GM19025 (cell line): ENCODE data around the gene ZBP1.
A peak's percentile ranks its signal among the peaks of the same experiment; 100 is the strongest.

Source experiments
- ATAC-seq: cut with Tn5 transposase; IDR thresholded peaks from one replicate; pipeline ENCODE4 v1.9.1; 2021; ENCODE audit warnings: mild to moderate bottlenecking, low read depth, moderate library complexity; ENCODE audit not compliant: unreplicated experiment

The ZBP1 gene, protein sequence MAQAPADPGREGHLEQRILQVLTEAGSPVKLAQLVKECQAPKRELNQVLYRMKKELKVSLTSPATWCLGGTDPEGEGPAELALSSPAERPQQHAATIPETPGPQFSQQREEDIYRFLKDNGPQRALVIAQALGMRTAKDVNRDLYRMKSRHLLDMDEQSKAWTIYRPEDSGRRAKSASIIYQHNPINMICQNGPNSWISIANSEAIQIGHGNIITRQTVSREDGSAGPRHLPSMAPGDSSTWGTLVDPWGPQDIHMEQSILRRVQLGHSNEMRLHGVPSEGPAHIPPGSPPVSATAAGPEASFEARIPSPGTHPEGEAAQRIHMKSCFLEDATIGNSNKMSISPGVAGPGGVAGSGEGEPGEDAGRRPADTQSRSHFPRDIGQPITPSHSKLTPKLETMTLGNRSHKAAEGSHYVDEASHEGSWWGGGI

DNA sequence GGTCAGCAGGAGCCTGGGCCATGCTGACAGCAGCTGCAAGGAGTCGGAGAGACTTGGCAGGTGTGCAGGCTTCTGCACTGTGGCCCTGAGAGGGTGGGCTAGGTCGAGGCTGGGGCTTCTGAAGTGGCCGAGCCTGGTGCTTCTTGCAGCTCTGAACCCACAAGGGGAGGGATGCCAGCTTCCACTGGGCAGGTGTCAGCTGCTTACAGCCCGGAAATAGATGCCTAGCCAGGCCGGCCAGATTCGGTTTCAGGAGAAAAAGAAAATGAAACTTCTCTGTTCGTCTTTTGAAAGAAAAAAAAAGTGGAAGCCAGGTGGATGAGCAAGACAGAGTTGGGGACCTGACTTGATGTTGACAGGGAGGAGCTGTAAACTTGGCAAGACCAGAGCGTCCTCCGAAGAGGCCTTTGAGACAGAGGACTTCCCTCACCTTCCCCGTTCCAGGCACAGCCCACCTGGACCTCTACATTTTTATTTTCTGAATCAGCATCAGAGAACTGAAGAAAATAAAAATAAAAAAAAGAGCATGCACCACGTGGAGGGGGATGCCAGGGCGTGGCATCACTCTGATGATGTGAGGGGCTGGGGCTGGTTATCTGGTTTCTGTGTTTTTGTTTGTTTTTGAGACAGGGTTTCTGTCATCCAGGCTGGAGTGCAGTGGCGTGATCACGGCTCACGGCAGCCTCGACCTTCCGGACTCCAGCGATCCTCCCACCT lies at the start of gene ZBP1:
Gene ZBP1, minus strand, starts transcription at position 153 of the 717 bp plus-strand sequence. Its CDS starts 131 bp downstream, at position 22.
- peak; percentile 59 for ATAC-seq

DNA sequence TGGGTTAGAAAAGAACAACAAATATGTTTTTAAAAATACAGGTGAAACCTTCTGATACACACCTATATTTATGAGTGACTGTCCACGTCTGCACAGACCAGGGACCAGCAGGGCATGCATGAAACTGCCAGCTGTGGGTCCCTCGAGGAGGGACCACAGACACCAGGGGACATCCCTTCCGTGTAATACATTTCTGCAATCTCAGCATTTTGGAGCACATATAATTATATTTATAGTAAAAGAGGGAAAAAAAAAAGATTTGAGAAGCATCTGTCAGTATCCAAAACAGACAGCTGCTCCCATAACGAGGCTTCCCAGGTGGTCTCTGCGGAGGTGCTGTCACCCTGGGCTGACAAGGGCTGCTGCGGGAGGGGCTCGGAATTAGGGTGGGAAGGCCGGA lies 49.4 kb upstream of the ZBP1 start:
- ATAC-seq = no peak

DNA sequence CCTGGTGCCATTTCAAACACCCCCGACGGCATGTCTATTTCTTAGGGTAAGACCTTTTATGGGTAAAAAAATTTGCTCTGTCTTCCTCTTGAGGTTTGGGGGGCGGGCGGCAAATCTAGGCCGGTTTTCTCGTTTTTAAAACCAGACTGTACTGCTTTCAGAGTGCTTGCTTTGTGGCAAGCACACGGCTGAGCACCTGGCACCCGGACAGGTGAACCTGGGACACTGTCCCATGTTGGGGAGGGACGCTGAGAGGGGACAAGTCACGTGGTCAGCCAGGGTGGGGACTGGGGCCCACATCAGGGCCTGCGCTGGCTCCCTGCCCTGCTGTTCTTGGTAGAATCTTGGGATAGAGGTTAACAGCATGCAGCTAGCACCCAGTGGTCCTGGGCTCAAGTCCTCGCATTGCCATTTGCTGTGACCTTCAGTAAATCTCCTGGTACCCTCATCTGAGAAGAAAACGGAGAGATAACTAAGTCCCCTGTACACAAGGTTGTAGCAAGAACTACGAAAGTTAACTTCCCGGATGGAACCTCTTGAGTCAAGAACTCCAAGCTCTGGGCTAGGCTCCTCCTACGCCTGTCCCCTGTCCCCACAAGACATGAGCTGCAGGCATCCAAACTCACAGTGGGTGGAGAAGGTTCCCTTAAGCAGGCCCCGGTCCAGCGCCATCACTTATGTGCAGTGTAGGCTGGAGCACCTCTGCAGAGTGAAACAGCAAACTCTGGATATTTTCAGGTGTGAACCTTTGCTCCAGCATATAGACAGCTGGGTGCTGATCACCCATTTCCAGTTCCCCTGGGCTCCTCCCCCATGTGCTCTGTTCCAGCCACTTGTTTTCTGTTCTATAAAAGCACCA lies 47.9 kb upstream of the ZBP1 start:
- ATAC-seq = no peak

DNA sequence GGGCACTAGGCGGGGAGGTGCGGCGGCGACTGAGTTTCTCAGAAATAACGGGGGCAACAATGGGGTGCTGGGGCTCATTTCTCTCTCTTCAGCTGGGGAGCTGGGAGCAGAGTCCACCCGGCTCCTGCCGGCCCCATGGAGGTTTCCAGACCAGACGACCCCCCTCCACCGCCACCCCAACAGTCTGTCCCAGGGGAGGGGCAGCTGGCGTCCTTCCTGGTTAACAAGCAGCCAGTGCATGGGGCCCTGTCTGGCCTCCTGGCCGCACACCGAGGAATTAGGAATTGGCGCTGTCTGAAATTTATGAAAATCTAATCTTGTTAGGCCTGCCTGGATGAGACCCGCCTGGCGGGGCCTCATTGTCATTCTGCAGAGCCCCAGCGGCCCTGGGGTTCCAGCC lies 47.2 kb upstream of the ZBP1 start:
- ATAC-seq = no peak

DNA sequence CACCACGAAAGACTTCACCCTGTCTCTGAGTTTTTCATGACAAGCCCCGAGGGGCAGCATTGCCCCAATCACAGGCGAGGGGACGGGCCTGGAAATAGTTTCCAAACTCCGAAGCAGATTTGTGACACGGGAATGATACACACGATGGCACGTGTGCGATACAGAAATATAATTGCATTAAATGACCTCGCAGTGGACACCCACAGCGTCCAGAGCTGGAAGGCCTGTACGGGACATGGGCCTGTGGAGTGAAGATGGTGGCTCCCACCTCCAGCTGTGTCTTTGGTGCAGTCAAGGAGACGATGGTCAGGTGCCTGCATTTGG lies 46.6 kb upstream of the ZBP1 start:
- no peak for ATAC-seq

DNA sequence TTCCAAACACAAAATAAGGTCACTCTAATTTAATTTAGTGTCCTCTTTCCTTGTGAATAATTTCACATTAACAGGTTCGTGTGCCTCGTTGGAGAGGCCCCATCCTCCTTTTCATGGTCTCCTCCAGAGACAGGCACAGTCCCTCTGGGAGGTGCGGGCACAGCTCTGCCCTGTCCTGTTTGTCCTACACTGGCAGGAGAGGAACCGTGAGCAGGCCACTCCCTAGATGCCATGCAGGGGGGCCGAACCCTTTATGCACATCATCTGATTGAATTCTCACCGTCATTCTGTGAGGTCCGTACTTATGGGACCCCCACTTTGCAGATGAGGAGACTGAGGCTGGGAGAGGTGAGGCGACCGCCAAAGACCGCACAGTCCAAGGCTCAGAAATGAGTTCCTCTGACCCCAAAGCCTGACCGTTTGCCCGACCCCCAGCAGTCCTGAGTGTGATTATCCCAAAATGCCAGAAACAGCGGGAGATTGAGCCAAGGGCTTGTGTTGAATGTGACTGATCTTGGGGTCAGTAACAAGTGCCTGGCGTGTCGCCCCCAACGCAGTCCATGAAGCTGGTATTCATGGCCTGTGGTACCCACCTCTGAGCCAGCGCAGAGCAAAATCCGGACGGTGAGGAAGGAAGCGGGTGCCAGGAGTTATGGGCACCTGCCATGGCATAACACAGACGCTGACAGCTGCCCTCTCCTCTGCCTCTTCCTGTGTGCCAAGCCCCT lies 46.0 kb upstream of the ZBP1 start:
- ATAC-seq = no peak

DNA sequence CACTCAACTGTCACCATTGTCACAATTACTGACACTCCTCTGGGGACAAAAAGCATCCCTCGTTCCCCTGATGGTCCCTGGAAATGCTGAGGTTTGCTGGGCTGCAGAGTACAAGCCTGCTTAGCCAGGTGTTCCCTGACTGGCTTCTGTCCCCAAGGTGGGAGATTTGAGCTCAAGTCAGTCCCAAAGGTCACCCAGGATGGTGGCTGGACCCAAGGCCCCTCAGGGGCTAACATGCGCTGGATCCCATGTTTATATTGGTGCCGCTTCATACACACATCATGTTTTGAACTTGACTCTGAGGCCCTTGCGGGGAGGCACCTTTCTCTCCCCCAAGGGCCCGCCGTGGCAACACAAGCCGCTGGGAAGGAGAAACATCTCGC lies 45.4 kb upstream of the ZBP1 start:
- no peak for ATAC-seq

DNA sequence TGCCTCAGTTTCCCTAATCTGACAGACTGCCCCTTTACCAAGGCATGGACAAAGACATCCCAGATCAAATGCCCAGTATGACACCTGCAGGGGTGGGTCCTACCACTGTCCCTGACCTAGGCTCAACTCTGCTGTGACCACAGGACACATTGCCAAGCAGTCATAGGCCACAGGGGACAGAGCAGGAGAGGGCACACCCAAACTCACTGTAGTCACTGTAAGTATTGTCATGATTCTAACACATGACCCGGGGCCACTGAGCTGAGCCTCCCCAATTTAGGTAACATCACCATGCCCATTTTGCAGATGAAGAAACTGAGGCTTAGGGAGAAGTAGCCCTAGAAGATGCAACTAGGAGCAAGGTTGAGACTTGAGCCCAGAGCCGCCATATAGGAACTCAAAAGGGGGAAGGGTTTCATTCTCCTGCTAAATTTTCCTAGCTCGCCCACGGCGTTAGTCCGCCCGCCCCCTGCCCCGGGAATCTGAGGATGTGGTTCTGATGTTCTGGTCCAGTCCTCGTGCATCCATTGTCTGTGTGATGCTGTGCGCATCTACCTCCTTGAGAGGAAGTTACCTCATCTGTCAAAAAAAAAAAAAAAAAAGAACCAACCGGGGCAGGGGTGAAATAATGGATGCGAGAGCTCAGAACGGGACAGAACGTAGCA lies 44.8 kb upstream of the ZBP1 start:
- no peak for ATAC-seq

DNA sequence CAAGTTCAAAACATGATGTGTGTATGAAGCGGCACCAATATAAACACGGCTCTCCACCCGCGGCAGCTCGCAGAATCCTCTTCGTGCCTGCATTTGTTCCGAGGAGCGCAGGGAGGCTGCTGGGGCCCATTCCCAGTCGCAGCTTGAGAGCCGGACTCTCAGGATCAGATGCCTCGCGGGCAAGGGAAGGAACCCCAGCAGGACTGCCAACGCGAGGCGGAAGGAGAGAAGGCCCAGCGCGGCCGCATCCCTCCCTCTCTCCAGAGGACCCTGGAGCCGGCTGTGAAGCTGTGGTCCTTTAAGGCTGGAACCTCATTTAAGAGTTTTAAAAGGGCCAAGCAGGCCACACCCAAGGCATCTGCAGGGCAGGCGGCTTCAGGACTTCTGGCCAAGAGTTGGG lies 44.2 kb upstream of the ZBP1 start:
- ATAC-seq = no peak

DNA sequence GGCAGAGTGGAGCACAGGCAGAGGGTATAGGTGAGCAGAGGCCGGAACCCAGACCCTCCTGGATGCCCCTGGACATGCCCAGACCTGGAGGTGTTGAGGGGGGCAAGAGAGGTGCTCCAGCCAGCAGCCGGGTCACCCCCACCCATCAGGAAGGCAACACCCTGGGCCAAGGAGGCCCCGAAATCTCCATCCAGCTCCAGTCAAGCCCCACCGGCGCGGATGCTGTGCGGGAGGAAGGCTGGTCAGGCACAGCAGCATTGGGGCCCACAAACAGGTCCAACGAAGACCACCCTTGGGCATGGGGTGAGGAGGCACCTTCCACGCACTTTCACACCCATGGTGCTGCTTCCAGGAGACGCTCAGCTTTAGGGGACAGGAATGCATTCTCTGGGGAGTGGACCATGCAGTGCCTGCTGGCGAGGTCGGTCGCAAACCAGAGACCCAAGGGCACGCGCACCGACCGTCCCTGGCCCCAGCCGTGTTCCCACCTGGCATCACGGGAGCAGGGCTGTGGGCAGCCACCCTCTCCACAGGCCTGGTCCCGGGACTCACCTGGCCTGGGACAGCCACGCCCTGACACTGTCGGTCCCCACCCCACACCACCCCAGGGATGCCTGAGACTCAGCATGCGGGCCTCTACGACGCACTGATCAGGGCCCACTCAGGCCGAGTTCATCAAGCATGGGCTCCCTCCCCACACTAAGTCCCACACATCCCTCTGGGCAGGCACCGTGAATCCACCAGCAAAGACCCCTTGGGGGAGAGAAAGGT lies 43.6 kb upstream of the ZBP1 start:
- no peak for ATAC-seq

DNA sequence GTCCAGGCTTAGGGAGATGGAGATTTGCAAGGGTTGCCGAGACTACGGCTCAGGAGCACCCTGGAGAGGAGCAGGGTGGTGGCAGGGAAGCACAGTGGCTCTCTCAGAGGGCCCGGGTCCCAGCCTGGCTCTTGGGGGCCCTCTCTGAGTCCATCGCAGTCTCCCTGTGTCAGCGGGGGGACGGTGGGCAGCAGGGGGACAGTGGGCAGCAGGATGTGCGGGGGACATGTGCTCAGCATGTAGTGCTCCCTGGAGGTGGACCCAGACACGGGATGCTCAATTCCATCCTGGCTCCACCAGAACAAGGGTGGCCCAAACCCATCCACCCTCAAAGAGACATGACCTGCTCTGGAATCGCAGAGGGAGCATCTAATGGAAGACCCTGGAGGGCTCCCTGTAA lies 43.0 kb upstream of the ZBP1 start:
- ATAC-seq = no peak

DNA sequence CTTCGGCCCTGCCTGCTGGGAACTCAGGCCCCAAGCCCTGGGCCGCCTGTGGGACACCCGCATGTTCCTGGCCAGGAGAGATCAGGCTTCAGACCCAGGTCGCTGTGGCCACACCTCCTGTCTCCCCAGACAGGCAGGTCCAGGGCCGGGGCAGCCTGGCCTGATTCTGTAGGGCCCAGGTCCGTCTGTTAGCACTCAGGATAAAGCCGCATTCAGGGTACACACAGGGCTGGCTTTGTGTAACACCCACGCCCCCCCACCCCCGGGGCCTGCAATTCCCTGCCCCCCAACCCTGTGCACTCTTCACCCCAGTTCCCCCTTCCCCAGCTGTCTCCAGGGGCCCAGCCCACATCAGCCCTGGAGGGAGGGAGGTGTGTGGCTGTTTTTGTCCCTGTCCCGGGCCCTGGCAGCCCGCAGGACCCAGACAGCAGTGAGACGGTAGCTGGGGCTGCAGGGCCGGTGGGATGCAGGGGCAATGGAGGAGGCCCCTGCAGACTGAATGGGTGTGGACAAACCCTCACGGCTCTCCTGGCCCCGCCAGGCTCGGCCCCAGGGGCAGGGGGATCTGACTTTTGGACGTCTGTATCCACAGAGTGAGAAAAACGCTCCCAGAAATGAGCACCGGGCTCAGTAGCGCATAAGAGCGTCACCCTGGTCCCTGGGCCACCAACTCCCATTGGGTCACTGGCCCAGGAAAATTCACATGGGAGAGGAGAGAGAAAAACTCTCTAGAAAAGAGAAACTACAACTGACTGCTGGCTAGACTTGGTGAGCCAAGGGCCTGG lies 42.4 kb upstream of the ZBP1 start:
- no peak for ATAC-seq

DNA sequence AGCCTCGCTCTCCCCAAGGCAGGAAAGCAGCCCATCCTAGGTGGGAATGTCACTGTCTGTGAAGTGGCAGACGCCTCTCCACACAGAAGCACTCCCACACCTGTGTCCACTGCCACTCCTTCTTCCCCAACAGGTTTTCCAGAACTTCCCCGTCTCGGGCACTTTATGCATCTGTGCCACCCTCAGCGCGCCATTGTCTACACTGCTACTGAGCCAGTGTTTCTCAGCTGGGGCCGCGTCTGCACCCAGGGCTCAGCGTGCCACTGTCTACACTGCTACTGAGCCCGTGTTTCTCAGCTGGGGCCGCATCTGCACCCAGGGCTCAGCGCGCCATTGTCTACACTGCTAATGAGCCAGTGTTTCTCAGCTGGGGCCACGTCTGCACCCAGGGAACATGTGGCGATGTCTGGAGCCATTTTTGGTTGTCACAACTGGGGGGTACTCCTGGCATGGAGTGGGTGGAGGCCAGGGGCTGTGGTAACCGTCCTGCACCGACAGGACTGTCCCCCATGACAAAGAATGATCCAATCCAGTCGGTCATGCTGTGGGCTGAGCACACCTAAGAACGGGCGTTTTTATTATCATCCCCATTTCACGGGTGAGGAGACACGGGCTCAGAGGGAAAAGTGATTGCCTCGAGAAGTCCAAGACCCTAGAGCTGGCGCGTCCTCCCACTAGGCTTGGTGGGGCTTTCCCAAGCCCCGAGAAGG lies 41.7 kb upstream of the ZBP1 start:
- no peak for ATAC-seq

DNA sequence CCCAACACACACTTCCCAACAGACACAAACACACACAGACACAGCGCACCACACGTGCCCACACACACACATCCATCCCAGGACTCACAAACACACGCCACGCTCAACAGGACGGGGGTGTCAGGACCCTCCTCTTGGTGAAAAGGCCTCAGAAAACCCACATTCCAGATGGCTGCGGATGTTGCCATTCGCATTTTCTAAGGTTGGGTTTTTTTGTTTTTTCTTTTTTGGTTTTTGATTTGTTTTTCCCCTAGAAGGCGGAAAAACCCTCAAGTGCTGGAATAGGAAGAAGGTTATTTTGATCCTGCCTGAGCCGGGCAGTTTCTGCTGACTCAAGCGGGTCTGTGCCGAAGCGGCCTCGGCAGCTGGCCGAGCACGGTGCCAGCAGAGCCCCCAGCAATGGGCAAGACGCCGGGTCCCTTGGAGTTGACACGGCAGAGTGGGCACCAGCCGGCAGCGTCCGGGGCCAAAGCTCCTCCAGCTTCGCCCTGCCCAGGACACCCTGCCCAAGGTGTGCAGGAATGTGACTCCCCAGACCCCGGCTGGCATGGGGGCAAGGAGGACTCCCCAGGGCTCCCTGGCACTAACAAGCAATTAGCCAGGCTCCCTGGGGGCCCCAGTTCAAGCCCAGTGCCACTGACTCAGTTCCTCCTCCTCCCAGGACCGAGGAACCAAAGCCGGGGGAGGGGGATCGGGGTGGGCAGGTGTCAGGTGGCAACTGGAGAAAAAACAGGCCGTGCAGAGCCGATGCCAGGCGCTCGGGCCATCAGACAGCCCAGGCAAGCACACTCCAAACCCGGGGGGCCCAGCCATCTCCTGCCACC lies 40.9 kb upstream of the ZBP1 start:
- no peak for ATAC-seq

DNA sequence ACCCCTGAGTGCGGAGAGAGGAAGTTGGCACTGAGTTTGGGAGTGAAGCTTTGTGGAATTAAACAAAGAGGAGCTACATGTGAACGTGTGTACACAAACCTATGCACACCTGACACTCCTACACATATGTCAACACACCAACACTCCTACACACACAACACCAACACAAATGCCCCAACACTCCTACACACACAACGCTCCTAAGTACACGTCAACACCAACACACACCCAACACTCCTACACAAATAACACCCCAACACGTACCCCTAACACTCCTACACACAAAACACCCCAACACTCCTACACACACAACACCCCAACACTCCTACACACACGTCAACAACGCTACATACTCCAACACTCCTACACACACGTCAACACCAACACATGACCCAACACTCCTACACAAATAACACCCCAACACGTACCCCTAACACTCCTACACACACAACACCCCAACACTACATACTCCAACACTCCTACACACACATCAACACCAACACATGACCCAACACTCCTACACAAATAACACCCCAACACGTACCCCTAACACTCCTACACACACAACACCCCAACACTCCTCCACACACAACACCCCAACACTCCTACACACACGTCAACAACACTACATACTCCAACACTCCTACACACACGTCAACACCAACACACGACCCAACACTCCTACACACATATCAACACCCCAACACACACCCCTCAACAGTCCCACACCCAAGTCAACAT lies 40.1 kb upstream of the ZBP1 start:
- ATAC-seq = no peak

DNA sequence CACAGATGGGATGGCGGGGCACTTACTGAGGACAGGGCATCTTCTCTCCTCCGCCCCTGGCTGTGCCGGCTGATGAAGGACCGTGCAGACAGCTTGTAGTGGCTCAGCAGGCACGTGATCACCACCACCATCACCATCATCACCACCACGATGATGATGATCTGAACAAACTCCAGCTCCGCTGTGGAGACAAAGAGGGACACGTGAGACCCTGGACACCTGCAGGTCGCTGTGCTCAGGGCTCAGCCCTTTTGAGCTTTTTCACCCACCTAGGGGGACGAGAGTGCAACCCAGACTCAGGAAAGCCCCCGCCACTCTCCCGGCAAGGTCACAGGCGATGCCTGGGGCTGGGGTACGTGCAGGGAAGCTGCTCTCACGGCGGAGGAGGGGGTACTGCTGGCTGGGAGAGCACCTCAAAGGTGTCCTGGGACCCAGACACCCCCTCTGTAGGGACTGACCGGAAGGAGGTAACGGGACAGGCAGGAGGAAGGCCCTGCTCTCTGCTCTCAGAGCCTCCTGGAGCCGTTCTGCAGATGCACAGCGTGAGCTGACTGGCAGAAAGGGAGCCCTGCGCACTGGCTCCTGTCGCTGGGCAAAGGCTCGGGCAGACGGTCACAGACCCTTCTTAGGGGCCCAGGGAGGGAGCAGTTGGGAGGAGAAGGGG lies 39.4 kb upstream of the ZBP1 start:
- no peak for ATAC-seq
